ENCODE data around the gene TWNK.

DNA sequence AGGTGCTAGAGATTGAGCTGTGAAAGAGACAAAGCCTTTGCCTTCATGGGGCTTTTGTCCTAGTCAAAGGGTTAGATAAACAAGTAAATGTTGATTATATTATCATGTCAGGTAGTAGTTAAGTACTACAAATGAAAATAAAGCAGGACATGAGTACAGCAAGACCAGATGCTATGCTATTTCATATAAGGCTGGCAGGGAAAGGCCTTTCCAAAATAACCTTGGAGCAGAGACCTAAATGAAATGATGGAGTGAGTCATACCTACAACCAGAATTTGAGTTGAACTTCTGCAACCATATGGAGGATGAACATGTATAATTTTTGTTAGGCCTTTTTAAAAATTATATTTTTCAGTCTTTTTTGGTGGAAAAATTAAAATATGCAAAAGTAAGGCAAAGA, 41.6 kb upstream of the TWNK start:
- TF ChIP-seq, protein P1, sequence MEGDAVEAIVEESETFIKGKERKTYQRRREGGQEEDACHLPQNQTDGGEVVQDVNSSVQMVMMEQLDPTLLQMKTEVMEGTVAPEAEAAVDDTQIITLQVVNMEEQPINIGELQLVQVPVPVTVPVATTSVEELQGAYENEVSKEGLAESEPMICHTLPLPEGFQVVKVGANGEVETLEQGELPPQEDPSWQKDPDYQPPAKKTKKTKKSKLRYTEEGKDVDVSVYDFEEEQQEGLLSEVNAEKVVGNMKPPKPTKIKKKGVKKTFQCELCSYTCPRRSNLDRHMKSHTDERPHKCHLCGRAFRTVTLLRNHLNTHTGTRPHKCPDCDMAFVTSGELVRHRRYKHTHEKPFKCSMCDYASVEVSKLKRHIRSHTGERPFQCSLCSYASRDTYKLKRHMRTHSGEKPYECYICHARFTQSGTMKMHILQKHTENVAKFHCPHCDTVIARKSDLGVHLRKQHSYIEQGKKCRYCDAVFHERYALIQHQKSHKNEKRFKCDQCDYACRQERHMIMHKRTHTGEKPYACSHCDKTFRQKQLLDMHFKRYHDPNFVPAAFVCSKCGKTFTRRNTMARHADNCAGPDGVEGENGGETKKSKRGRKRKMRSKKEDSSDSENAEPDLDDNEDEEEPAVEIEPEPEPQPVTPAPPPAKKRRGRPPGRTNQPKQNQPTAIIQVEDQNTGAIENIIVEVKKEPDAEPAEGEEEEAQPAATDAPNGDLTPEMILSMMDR (IDR thresholded peaks at IDR 0.05), result no peak
- no peak for TF ChIP-seq POLR2A (IDR thresholded peaks at IDR 0.05)
